ENCODE measurements around the gene MST1. TPM values are rescaled to one million over a fixed set of nuclear protein-coding genes. Genes with fewer than 3 reads are reported as not detected.

Gene MST1
- total and polyA plus RNA-seq, 9 of the 15 experiments (the other 6 are each of a cell fraction or from before 2014, with no cell fraction given) = 0.08 to 1.8 (median 0.40) TPM

DNA sequence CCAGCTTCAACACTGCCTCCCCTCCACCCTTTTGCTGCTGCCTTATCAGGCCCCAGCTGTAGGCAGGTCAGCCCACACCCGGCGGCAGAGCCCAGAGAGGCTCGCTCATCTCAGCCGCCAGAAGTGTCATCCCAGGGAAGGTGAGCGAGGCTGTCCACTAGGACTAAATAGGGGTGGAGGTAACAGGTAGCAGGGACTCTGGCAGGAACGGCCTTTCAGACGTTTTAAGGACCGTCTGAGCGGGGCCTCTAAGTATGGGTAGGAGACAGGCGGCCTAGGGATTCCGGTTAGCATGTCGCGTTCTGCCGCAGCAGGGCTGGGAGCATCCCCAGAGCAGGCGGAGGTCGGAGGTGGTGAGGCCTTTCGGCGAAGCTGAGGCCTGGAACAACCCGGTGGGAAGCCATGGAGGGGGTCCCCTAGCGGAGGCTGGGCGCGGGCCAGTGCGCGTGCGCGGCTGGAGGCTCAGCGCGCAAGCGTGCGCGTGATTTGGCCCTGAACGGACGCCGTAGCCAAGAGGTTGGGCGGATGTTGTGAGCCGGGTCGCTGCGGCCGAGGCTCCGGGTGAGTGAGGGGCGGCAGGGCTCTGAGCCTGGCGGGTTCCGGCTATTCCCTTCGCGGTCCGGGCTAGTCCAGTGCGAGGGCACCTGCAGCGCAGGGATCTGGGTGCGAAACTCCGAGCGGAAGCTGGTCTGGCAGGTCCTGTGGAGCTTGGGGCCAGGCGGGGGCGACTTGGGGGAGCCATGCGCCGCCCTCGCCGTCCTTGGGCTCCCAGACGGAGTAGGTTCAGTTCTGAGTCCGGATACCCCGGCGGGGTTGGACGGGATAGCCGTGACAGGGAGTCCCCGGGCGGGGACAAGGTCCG is at the start of gene MST1, which contains the start of gene RNF123 (continued):
- TF ChIP-seq XRCC3 (IDR thresholded peaks at IDR 0.05) = no peak
- no peak for TF ChIP-seq ADNP (tag; IDR thresholded peaks at IDR 0.05)
- no peak for TF ChIP-seq SMARCA5 (IDR thresholded peaks at IDR 0.05)
- TF ChIP-seq ZSCAN29 (IDR thresholded peaks at IDR 0.05) = no peak
- TF ChIP-seq TCF7L2 (IDR thresholded peaks at IDR 0.05; ENCODE audit: low read depth, low read length) = no peak
- TF ChIP-seq RAD21 (CRISPR knock-in tag; conservative IDR thresholded peaks at IDR 0.05 in 1 of 2, IDR thresholded peaks at IDR 0.05 in 1 of 2) = no peak
- no peak for TF ChIP-seq SAFB2 (IDR thresholded peaks at IDR 0.05; ENCODE audit: borderline replicate concordance, low read depth, low read length, severe bottlenecking)
- TF ChIP-seq MCM3 (IDR thresholded peaks at IDR 0.05) = no peak
- TF ChIP-seq, protein P1, sequence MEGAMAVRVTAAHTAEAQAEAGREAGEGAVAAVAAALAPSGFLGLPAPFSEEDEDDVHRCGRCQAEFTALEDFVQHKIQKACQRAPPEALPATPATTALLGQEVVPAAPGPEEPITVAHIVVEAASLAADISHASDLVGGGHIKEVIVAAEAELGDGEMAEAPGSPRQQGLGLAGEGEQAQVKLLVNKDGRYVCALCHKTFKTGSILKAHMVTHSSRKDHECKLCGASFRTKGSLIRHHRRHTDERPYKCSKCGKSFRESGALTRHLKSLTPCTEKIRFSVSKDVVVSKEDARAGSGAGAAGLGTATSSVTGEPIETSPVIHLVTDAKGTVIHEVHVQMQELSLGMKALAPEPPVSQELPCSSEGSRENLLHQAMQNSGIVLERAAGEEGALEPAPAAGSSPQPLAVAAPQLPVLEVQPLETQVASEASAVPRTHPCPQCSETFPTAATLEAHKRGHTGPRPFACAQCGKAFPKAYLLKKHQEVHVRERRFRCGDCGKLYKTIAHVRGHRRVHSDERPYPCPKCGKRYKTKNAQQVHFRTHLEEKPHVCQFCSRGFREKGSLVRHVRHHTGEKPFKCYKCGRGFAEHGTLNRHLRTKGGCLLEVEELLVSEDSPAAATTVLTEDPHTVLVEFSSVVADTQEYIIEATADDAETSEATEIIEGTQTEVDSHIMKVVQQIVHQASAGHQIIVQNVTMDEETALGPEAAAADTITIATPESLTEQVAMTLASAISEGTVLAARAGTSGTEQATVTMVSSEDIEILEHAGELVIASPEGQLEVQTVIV (CRISPR knock-in tag; IDR thresholded peaks at IDR 0.05; ENCODE audit: borderline replicate concordance) = no peak
- TF ChIP-seq BRF1 (IDR thresholded peaks at IDR 0.05; ENCODE audit: borderline replicate concordance, extremely low read depth, insufficient read length) = no peak
- peak; percentile 84 for TF ChIP-seq POLR2G (IDR thresholded peaks at IDR 0.05; ENCODE audit: low read depth, low read length)
- TF ChIP-seq PHF20 (IDR thresholded peaks at IDR 0.05; ENCODE audit: partially characterized antibody) = peak; percentile 30
- peak; percentile 76 for TF ChIP-seq SUPT5H (IDR thresholded peaks at IDR 0.05)
- peak; percentile 66 for TF ChIP-seq SAP30 (IDR thresholded peaks at IDR 0.05; ENCODE audit: borderline replicate concordance, insufficient read depth, low read depth, low read length, poor library complexity, severe bottlenecking)
- no peak for TF ChIP-seq SNRNP70 (optimal IDR thresholded peaks at IDR 0.05; ENCODE audit: low read depth, low read length)
- TF ChIP-seq RBM34 (IDR thresholded peaks at IDR 0.05; ENCODE audit: borderline replicate concordance, insufficient read depth, low read length) = no peak
- no peak for TF ChIP-seq MTA1 (IDR thresholded peaks at IDR 0.05; ENCODE audit: borderline replicate concordance)
- TF ChIP-seq, protein P2, sequence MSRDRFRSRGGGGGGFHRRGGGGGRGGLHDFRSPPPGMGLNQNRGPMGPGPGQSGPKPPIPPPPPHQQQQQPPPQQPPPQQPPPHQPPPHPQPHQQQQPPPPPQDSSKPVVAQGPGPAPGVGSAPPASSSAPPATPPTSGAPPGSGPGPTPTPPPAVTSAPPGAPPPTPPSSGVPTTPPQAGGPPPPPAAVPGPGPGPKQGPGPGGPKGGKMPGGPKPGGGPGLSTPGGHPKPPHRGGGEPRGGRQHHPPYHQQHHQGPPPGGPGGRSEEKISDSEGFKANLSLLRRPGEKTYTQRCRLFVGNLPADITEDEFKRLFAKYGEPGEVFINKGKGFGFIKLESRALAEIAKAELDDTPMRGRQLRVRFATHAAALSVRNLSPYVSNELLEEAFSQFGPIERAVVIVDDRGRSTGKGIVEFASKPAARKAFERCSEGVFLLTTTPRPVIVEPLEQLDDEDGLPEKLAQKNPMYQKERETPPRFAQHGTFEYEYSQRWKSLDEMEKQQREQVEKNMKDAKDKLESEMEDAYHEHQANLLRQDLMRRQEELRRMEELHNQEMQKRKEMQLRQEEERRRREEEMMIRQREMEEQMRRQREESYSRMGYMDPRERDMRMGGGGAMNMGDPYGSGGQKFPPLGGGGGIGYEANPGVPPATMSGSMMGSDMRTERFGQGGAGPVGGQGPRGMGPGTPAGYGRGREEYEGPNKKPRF (IDR thresholded peaks at IDR 0.05; ENCODE audit: low read depth, low read length) = no peak
- TF ChIP-seq PHF21A (IDR thresholded peaks at IDR 0.05; ENCODE audit: borderline replicate concordance, low read depth) = no peak
- no peak for TF ChIP-seq SMAD2 (IDR thresholded peaks at IDR 0.05; ENCODE audit: low read depth, low read length)
- TF ChIP-seq, protein P3, sequence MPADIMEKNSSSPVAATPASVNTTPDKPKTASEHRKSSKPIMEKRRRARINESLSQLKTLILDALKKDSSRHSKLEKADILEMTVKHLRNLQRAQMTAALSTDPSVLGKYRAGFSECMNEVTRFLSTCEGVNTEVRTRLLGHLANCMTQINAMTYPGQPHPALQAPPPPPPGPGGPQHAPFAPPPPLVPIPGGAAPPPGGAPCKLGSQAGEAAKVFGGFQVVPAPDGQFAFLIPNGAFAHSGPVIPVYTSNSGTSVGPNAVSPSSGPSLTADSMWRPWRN (IDR thresholded peaks at IDR 0.05; ENCODE audit: low read depth) = no peak
- TF ChIP-seq ESRRB (CRISPR knock-in tag; IDR thresholded peaks at IDR 0.05; ENCODE audit: borderline replicate concordance) = no peak
- peak; percentile 76 for TF ChIP-seq MEIS2 (IDR thresholded peaks at IDR 0.05; ENCODE audit: partially characterized antibody)
